Hepatocyte (in vitro differentiated cells): ENCODE measurements around the gene DSCAM. TPM values are rescaled to one million over a fixed set of nuclear protein-coding genes. Genes with fewer than 3 reads are reported as not detected.

Source experiments
- DNase-seq: peaks from one replicate; pipeline ENCODE4 v3.0.0-alpha.2; 2016; ENCODE audit warnings: low spot score
- H2AFZ ChIP-seq: fragments of 200-600 bp; sonication (generic); 2 replicates; pipeline ENCODE4 v1.6.0; 2016; ENCODE audit warnings: antibody characterized with exemption, mild to moderate bottlenecking
- H3K27ac ChIP-seq: fragments of 200-600 bp; sonication (generic); 2 replicates; pipeline ENCODE4 v1.5.1; 2016; ENCODE audit warnings: mild to moderate bottlenecking
- H3K27me3 ChIP-seq: fragments of 200-600 bp; sonication (generic); 2 replicates; pipeline ENCODE4 v1.6.1; 2016
- H3K36me3 ChIP-seq: fragments of 200-600 bp; sonication (generic); replicated peaks from 2 replicates; pipeline ENCODE4 v1.5.1; 2016; ENCODE audit warnings: low read depth; ENCODE audit not compliant: insufficient read depth
- H3K4me1 ChIP-seq: fragments of 200-600 bp; sonication (generic); 2 replicates; pipeline ENCODE4 v1.5.1; 2016; ENCODE audit warnings: mild to moderate bottlenecking, moderate library complexity; ENCODE audit not compliant: insufficient read depth
- H3K4me2 ChIP-seq: fragments of 200-600 bp; sonication (generic); 2 replicates; pipeline ENCODE4 v1.6.0; 2016
- H3K4me3 ChIP-seq: fragments of 200-600 bp; sonication (generic); 2 replicates; pipeline ENCODE4 v1.5.1; 2016; ENCODE audit warnings: mild to moderate bottlenecking
- H3K79me2 ChIP-seq: fragments of 200-600 bp; sonication (generic); 2 replicates; pipeline ENCODE4 v1.6.0; 2017; ENCODE audit warnings: mild to moderate bottlenecking
- H3K9me2 ChIP-seq: fragments of 200-600 bp; sonication (generic); replicated peaks from 2 replicates; pipeline ENCODE4 v1.6.0; 2017; ENCODE audit warnings: mild to moderate bottlenecking; ENCODE audit not compliant: insufficient read depth
- H3K9me3 ChIP-seq: fragments of 200-600 bp; sonication (generic); 2 replicates; pipeline ENCODE4 v1.5.1; 2016; ENCODE audit warnings: low read depth, mild to moderate bottlenecking
- H4K20me1 ChIP-seq: fragments of 200-600 bp; sonication (generic); 2 replicates; pipeline ENCODE4 v1.6.0; 2016; ENCODE audit warnings: mild to moderate bottlenecking; ENCODE audit not compliant: insufficient read depth, poor library complexity, severe bottlenecking
- CTCF ChIP-seq: fragments of 200-600 bp; sonication (generic); IDR thresholded peaks from 2 replicates; pipeline ENCODE4 v1.5.1; 2016; ENCODE audit warnings: antibody characterized with exemption, mild to moderate bottlenecking; ENCODE audit not compliant: poor library complexity
- EZH2 ChIP-seq: fragments of 200-600 bp; sonication (generic); IDR thresholded peaks from 2 replicates; pipeline ENCODE4 v1.6.1; 2016; ENCODE audit warnings: antibody characterized with exemption, mild to moderate bottlenecking, borderline replicate concordance
- EZH2phosphoT487 ChIP-seq: fragments of 200-600 bp; sonication (generic); IDR thresholded peaks from one replicate; pipeline ENCODE4 v1.6.1; 2018; ENCODE audit warnings: antibody characterized with exemption, mild to moderate bottlenecking, low read depth, moderate library complexity; ENCODE audit not compliant: unreplicated experiment, severe bottlenecking
- WGBS: methylation state at CpG from one replicate; pipeline ENCODE4 v1.1.6; 2016; ENCODE audit warnings: low lambda C conversion rate; ENCODE audit errors: missing lambda C conversion rate; 5-methylcytosine and 5-hydroxymethylcytosine counted together
- polyA plus RNA-seq: library from polyadenylated mRNA; unstranded; fragments of >200 nt; fragmentation: Nextera tagmentation; extraction: Ambion mirVana; gene quantifications from 2 replicates; pipeline ENCODE4 v1.2.1, GENCODE V29; 2016
- total RNA-seq: library from RNA; depleted of rRNA; stranded (reverse); fragments of >200 nt; gene quantifications from 2 replicates; pipeline ENCODE4 v1.2.3, GENCODE V29; 2014

DSCAM gene
- total and polyA plus RNA-seq, 2 experiments from 2014 or later, result 0.33 TPM; not detected in 1

GRCh38 chr21:40729761-40730425, 117.1 kb downstream of the DSCAM start:
- no peaks in the 10 kb centered on the region for H4K20me1 ChIP-seq

GRCh38 chr21:40723966-40724365, 123.0 kb downstream of the DSCAM start:
- H3K9me3 ChIP-seq, result no peaks in the 10 kb centered on the region
- H3K27me3 ChIP-seq, result peaks cover 4% of the 10 kb centered on the region
- no peak overlapping the region for H3K4me3 ChIP-seq
- TF ChIP-seq EZH2phosphoT487 (no peak), CTCF (no peak), EZH2 (no peak)
- no peak for DNase-seq
- no peaks in the 10 kb centered on the region for H3K4me1 ChIP-seq
- 92% methylated on average over 5 of the region's 5 CpGs for WGBS
- H3K36me3 ChIP-seq, result no peaks in the 10 kb centered on the region
- no peaks in the 10 kb centered on the region for H4K20me1 ChIP-seq
- H2AFZ ChIP-seq, result no peak overlapping the region
- no peaks in the 10 kb centered on the region for H3K79me2 ChIP-seq
- no peak overlapping the region for H3K27ac ChIP-seq
- H3K4me2 ChIP-seq, result no peak overlapping the region
- no peaks in the 10 kb centered on the region for H3K9me2 ChIP-seq

More at GRCh38 chr21:40729761-40730425, 117.1 kb downstream of the DSCAM start:
- Histone ChIP-seq H3K27me3 (no peaks in the 10 kb centered on the region), H3K36me3 (no peaks in the 10 kb centered on the region), H3K4me3 (no peak overlapping the region), H2AFZ (no peak overlapping the region), H3K9me3 (no peaks in the 10 kb centered on the region), H3K27ac (no peak overlapping the region), H3K4me2 (no peak overlapping the region), H3K79me2 (no peaks in the 10 kb centered on the region), H3K4me1 (no peaks in the 10 kb centered on the region), H3K9me2 (no peaks in the 10 kb centered on the region)
- no peak for DNase-seq
- no peak for TF ChIP-seq EZH2
- no peak for TF ChIP-seq CTCF
- no peak for TF ChIP-seq EZH2phosphoT487
- 73% methylated on average over 8 of the region's 8 CpGs for WGBS

- no peak overlapping the region for H2AFZ ChIP-seq
- WGBS, result 95% methylated on average over 2 of the region's 2 CpGs
Measured at GRCh38 chr21:40723317-40723716, 123.6 kb downstream of the DSCAM start.

More at GRCh38 chr21:40723317-40723716, 123.6 kb downstream of the DSCAM start:
- no peak for DNase-seq
- Histone ChIP-seq H3K27me3 (peaks cover 4% of the 10 kb centered on the region), H3K4me1 (no peaks in the 10 kb centered on the region), H3K4me3 (no peak overlapping the region), H3K9me3 (no peaks in the 10 kb centered on the region), H3K9me2 (no peaks in the 10 kb centered on the region), H3K36me3 (no peaks in the 10 kb centered on the region), H3K27ac (no peak overlapping the region), H3K4me2 (no peak overlapping the region), H4K20me1 (no peaks in the 10 kb centered on the region), H3K79me2 (no peaks in the 10 kb centered on the region)
- TF ChIP-seq CTCF (no peak), EZH2phosphoT487 (no peak), EZH2 (no peak)
